Activated CD4-positive, alpha-beta T cell treated with anti-CD3 and anti-CD28 coated beads for 36 hours (primary cell): ENCODE measurements around the gene HDAC11. TPM values are rescaled to one million over a fixed set of nuclear protein-coding genes. Genes with fewer than 3 reads are reported as not detected.
"Not testable (repeated sequence)": the region's sequence is repeated elsewhere in the genome, so short reads cannot be mapped to it uniquely, and the experiment has no call there.

Experiments
- ATAC-seq: fragments of 200-7000 bp; cut with Tn5 transposase; one replicate; pipeline ENCODE4 v1.10.0; 2021; ENCODE audit warnings: mild to moderate bottlenecking, moderate library complexity
- CTCF ChIA-PET: fragments of 350-600 bp; sonication (Branson Sonifier 250); formaldehyde crosslinking; loops from one replicate; lab custom pipeline; 2021; ENCODE audit warnings: antibody characterized with exemption; lab: Charles Lee
- POLR2A ChIA-PET: fragments of 350-600 bp; sonication (Branson Sonifier 250); formaldehyde crosslinking; loops from one replicate; lab custom pipeline; 2021; ENCODE audit warnings: antibody characterized with exemption, inconsistent platforms; lab: Charles Lee
- DNase-seq: peaks from one replicate; pipeline ENCODE4 v3.0.0-alpha.2; 2020
- H3K27ac Mint-ChIP-seq: one replicate; pipeline ENCODE4 v1.8.0; 2021; ENCODE audit warnings: mixed read lengths
- H3K27me3 Mint-ChIP-seq: one replicate; pipeline ENCODE4 v1.8.0; 2021; ENCODE audit warnings: mixed read lengths
- H3K36me3 Mint-ChIP-seq: one replicate; pipeline ENCODE4 v1.8.0; 2021; ENCODE audit warnings: low read depth, mixed read lengths
- H3K4me1 Mint-ChIP-seq: one replicate; pipeline ENCODE4 v1.8.0; 2021; ENCODE audit warnings: mixed read lengths
- H3K4me3 Mint-ChIP-seq: one replicate; pipeline ENCODE4 v1.8.0; 2021; ENCODE audit warnings: mild to moderate bottlenecking, moderate library complexity, mixed read lengths
- H3K9me3 Mint-ChIP-seq: one replicate; pipeline ENCODE4 v1.8.0; 2021; ENCODE audit warnings: low read depth, mixed read lengths
- intact Hi-C, 2 experiments: fragments of 100-400 bp; cut with DNase I in 1 of 2; cut with micrococcal nuclease in 1 of 2; formaldehyde crosslinking; loops; one replicate each; pipeline versions ENCODE4 v1.14.2 to v1.15.1; 2022 to 2024; cut with DNase I, micrococcal nuclease
- total RNA-seq, 2 experiments: library from RNA; stranded (reverse); gene quantifications; one replicate each; pipeline ENCODE4 v1.2.3, GENCODE V29; 2021

HDAC11 gene
- total RNA-seq, 2 experiments from 2014 or later = 3.4 to 4.1 TPM

DNA sequence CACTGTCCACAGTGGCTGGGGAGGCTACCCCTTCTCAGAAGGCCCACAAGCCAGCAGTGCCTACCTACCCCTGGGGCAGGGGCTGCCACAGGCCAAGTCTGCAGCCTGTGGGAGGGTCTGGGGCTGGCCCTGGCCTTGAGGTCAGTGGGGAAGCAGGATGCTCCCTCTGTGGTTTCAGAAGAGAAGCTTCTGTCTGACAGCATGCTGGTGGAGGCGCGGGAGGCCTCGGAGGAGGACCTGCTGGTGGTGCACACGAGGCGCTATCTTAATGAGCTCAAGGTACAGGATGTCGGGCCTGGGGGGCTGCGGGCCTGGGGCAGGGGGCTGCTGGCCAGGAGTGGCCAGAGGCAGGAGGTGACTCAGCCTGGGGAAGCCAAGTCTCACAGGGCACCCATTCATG lies 3.2 kb downstream of the HDAC11 start:
- ChIA-PET CTCF (interaction anchor here (0.6 to 1.0 kb wide), 2 partner anchors 137 to 165 kb away, joined by 4 read pairs; no protein-coding TSS in a partner anchor), POLR2A (interaction anchor here (0.6 kb wide), 1 partner anchor 410 kb away, joined by 8 read pairs; no protein-coding TSS in a partner anchor)
- H3K27ac Mint-ChIP-seq = no peak overlapping the region
- H3K36me3 Mint-ChIP-seq = no peaks in the 10 kb centered on the region
- ATAC-seq (no peak), DNase-seq (no peak)
- intact Hi-C loops = loop anchor here in 1 of 2 experiments (5.0 to 10.0 kb wide), 3 partner anchors 394 to 922 kb away; partner anchors contain the start of genes SLC6A6 and TMEM43
- no peaks in the 10 kb centered on the region for H3K27me3 Mint-ChIP-seq
- H3K4me1 Mint-ChIP-seq = peaks cover 26% of the 10 kb centered on the region
- H3K9me3 Mint-ChIP-seq = no peaks in the 10 kb centered on the region
- H3K4me3 Mint-ChIP-seq = no peak overlapping the region

GRCh38 chr3:13483988-13484695 lies 4.0 kb downstream of the HDAC11 start:
- H3K9me3 Mint-ChIP-seq = no peaks in the 10 kb centered on the region
- intact Hi-C loops = loop anchor here in 1 of 2 experiments (5.0 to 10.0 kb wide), 3 partner anchors 393 to 921 kb away; partner anchors contain the start of genes SLC6A6 and TMEM43
- ATAC-seq (no peak), DNase-seq (no peak)
- H3K4me3 Mint-ChIP-seq = no peak overlapping the region
- CTCF ChIA-PET = interaction anchor here (0.6 to 1.4 kb wide), 2 partner anchors 175 to 407 kb away, joined by 4 read pairs; no protein-coding TSS in a partner anchor
- H3K27me3 Mint-ChIP-seq = no peaks in the 10 kb centered on the region
- POLR2A ChIA-PET = interaction anchor here (0.6 kb wide), 1 partner anchor 409 kb away, joined by 8 read pairs; no protein-coding TSS in a partner anchor
- H3K4me1 Mint-ChIP-seq = peaks cover 24% of the 10 kb centered on the region
- H3K36me3 Mint-ChIP-seq = peaks cover 2% of the 10 kb centered on the region
- H3K27ac Mint-ChIP-seq = no peak overlapping the region

DNA sequence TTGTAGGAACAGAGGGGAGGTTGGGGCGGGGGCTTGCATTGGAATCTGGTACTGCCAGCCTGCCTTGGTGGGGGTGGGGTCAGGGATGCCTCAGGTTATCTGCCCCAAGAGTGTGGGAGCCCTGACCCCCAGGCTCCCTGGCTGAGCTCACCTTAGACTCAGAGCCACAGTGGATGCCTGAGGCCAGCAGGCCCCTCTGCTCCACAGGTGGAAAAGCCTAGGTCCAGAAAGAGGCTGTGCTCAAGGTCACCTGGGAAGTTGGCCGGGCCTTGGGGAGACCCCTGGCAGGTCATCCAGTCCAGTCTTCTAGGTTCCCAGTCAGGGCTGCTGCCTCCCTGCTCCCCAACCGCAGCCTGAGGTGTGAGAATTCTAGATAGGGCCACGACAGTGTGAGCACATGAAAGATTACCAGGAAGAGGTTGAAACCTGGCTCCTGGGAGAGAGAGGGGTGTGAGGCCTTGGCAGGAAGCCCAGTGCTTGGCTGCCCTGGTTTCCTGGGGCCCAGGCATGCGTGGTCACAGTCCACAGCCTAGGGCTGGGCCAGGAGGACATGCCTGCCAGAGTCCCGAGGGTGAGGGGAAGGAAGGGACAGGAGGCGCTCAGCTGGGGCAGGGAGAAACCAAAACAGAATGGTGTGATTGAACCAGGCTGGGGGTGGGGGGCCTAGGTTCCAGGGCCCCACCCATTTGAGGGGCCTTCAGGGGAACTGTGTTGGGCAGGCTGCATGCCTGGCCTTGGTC lies 4.9 kb downstream of the HDAC11 start:
- ChIA-PET POLR2A (no interaction called here), CTCF (interaction anchor here (0.5 to 1.8 kb wide), 3 partner anchors 11 to 492 kb away, joined by 3 to 5 read pairs (median 4); no protein-coding TSS in a partner anchor)
- H3K27ac Mint-ChIP-seq = no peak overlapping the region
- H3K4me1 Mint-ChIP-seq = peaks cover 24% of the 10 kb centered on the region
- H3K36me3 Mint-ChIP-seq = peaks cover 6% of the 10 kb centered on the region
- H3K27me3 Mint-ChIP-seq = no peaks in the 10 kb centered on the region
- H3K9me3 Mint-ChIP-seq = no peaks in the 10 kb centered on the region
- intact Hi-C loops = loop anchor here in 1 of 2 experiments (5.0 to 10.0 kb wide), 3 partner anchors 392 to 920 kb away; partner anchors contain the start of genes SLC6A6 and TMEM43
- H3K4me3 Mint-ChIP-seq = no peak overlapping the region
- DNase-seq (peak; percentile 24), ATAC-seq (no peak)

DNA sequence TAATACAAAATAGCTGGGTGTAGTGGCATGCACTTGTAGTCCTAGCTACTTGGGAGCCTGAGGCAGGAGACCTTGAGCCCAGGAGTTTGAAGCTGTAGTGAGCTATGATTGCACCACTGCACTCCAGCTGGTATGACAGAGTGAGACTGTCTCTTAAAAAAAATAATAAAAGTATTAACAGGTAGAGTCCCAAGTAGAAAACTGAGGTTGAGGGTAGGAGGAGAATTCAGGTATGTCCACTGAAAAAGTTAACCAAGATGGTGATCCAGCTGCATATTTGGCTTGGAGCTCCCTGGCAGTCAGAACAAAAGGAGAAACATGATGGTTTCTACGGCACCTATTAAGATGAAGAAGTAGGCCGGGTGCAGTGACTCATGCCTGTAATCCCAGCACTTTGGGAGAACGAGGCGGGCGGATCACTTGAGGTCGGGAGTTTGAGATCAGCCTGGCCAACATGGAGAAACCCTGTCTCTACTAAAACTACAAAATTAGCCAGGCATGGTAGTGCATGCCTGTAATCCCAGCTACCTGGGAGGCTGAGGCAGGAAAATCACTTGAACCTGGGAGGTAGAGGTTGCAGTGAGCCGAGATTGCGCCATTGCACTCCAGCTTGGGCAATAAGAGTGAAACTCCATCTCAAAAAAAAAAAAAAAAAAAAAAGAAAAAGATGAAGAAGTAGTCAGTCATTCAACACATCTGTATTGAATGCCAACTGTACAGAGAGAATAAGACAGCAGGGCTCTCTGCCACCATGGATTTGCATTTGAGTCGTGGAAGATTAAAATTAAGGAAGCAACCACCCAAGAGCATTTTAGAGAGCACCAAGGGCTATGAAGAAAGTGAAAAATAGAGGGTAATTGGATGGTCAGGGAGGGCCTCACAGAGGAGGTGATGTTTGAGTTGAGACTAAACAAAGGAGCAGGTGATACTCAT lies 5.8 kb downstream of the HDAC11 start:
- H3K4me1 Mint-ChIP-seq = peaks cover 20% of the 10 kb centered on the region
- H3K27me3 Mint-ChIP-seq, ATAC-seq, H3K27ac Mint-ChIP-seq, H3K4me3 Mint-ChIP-seq, H3K9me3 Mint-ChIP-seq, POLR2A ChIA-PET, H3K36me3 Mint-ChIP-seq, DNase-seq: not testable (repeated sequence)
- CTCF ChIA-PET = interaction anchor here (1.8 to 2.0 kb wide), 2 partner anchors 10 to 162 kb away, joined by 5 to 7 read pairs; no protein-coding TSS in a partner anchor
- intact Hi-C loops = loop anchor here in 1 of 2 experiments (10.0 kb wide), 1 partner anchor 919 kb away; the partner anchor contains the start of gene SLC6A6

DNA sequence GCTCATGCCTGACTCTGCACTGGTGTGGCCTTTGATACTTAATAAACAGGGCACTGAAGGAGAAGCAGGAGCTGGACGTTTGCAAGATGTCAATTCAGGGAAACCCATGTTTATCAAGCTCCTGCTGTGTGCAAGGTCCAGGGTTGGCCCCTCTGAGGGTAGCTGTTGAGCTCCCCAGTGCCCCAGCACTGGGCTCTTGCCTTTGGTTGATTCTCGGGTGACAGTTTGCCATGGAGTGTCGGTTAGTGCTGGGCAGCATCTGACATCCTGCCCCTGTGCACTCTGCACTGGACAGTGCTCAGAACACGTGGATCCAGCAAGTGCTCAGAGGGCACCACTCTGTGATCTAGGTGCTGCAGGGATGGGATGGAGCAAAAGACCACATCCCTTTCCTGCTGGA lies 7.3 kb downstream of the HDAC11 start:
- H3K9me3 Mint-ChIP-seq = no peaks in the 10 kb centered on the region
- DNase-seq = no peak
- ChIA-PET POLR2A (no interaction called here), CTCF (interaction anchor here (0.9 to 2.0 kb wide), 3 partner anchors 35 to 169 kb away, joined by 3 to 7 read pairs (median 3); no protein-coding TSS in a partner anchor)
- no peak overlapping the region for H3K27ac Mint-ChIP-seq
- H3K36me3 Mint-ChIP-seq = peaks cover 6% of the 10 kb centered on the region
- H3K4me3 Mint-ChIP-seq = no peak overlapping the region
- intact Hi-C loops = loop anchor here in 1 of 2 experiments (10.0 kb wide), 1 partner anchor 917 kb away; the partner anchor contains the start of gene SLC6A6
- no peak for ATAC-seq
- H3K4me1 Mint-ChIP-seq = peaks cover 10% of the 10 kb centered on the region
- H3K27me3 Mint-ChIP-seq = no peaks in the 10 kb centered on the region

DNA sequence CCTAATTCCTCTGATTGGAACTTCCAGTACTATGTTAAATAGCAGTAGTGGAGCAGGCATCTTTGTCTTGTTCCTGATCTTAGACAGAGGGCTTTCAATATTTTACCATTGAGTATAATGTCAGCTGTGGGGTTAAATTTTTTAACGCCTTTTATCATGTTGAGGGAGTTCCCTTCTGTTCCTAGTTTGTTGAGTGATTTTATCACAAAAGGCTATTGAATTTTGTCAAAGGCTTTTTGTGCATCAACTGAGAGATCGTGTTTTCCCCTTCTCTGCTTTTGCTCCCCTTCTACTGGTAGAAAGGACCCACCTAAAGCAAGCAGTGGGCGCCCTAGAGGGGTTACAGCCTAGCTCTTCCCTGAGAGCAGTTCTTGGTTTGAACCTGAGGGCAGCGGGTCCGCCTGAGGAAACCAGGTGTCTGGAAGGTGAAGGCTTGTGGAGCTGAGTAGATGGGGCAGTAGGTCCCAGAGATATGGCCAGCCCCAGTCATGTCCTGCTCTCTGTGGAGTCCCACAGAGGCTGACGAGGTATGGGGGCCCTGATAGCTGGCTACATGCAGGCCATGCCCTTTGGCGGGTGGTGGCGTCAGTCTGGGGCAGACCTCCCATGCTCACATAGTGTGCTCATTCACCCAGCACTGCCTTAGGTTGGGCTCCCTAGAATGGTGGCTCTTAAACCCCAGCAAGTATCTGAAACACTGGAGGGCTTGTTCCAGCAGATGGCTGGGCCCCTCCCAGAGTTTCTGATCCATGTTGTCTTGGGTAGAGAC lies 11.3 kb downstream of the HDAC11 start:
- POLR2A ChIA-PET = no interaction called here
- CTCF ChIA-PET = interaction anchor here (0.6 to 1.7 kb wide), 6 partner anchors 39 to 318 kb away, joined by 3 to 6 read pairs (median 3); no protein-coding TSS in a partner anchor
- Mint-ChIP-seq H3K27ac (no peak overlapping the region), H3K9me3 (no peaks in the 10 kb centered on the region), H3K4me3 (no peak overlapping the region), H3K36me3 (peaks cover 6% of the 10 kb centered on the region), H3K4me1 (no peaks in the 10 kb centered on the region), H3K27me3 (no peaks in the 10 kb centered on the region)
- DNase-seq = no peak
- intact Hi-C loops = no loop called here
- no peak for ATAC-seq

DNA sequence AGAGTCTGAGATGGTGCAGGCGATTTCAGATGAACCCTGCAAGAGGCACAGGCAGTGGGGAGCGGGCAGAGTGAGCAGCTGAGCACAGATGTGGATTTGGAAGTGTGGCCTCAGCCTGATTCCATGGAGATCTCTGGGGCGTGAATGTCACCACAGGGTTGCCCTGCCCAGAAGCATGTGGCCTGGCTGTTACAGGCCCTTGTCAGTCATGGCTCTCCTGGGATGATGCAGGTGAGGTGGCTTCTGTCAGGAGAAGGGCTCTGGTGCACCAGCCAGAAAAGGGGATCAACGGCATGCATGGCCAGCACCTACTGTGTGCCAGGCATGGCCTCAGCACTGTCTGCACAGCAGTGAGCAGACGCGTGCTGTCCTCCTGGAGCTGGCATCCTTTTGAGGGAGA lies 11.9 kb downstream of the HDAC11 start:
- Mint-ChIP-seq H3K27ac (no peak overlapping the region), H3K27me3 (no peaks in the 10 kb centered on the region), H3K4me3 (no peak overlapping the region), H3K9me3 (no peaks in the 10 kb centered on the region), H3K36me3 (peaks cover 6% of the 10 kb centered on the region), H3K4me1 (no peaks in the 10 kb centered on the region)
- ATAC-seq (no peak), DNase-seq (no peak)
- CTCF ChIA-PET = interaction anchor here (1.7 kb wide), 1 partner anchor 157 kb away, joined by 5 read pairs; no protein-coding TSS in a partner anchor
- POLR2A ChIA-PET = no interaction called here
- intact Hi-C loops = no loop called here

GRCh38 chr3:13492976-13493866 lies 13.1 kb downstream of the HDAC11 start:
- Mint-ChIP-seq H3K27ac (no peak overlapping the region), H3K4me1 (no peaks in the 10 kb centered on the region), H3K27me3 (no peaks in the 10 kb centered on the region), H3K4me3 (no peak overlapping the region), H3K9me3 (no peaks in the 10 kb centered on the region), H3K36me3 (peaks cover 6% of the 10 kb centered on the region)
- DNase-seq (no peak), ATAC-seq (no peak)
- POLR2A ChIA-PET = no interaction called here
- intact Hi-C loops = no loop called here
- CTCF ChIA-PET = interaction anchor here (0.7 to 1.7 kb wide), 2 partner anchors 18 to 156 kb away, joined by 3 to 5 read pairs; no protein-coding TSS in a partner anchor

DNA sequence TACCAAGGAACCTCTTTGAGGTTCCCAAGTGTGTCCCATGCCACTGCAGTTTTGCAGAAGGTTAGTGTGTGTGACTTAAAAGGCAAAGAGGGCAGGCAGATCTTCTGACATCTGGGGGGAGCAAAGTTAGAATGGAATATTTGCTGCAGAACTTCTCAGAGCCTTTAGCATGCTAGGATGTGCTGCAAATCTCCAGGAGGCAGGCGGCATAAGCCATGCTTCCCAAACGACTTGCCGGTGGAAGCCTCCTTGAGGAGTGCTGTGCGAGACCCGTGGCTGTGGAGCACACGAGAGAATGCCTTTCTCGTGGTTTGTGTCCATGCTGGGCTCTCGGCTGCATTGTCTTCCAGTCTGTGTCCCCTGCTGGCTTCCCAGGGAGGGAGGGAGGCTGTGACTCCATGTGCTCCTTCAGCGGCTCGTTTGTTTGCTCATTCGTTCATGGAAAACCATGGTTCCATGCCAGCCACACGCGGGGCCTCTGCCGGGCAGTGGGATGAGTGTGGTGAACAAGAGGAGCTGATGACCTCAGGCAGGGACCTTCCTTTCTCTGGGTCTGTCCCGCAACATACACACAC lies 13.8 kb downstream of the HDAC11 start:
- no peaks in the 10 kb centered on the region for H3K4me1 Mint-ChIP-seq
- H3K36me3 Mint-ChIP-seq = peaks cover 6% of the 10 kb centered on the region
- intact Hi-C loops = no loop called here
- DNase-seq (no peak), ATAC-seq (no peak)
- CTCF ChIA-PET = interaction anchor here (0.6 to 7.3 kb wide), 2 partner anchors 157 to 377 kb away, joined by 3 to 246 read pairs; no protein-coding TSS in a partner anchor
- no peak overlapping the region for H3K4me3 Mint-ChIP-seq
- H3K27ac Mint-ChIP-seq = no peak overlapping the region
- POLR2A ChIA-PET = no interaction called here
- H3K27me3 Mint-ChIP-seq = no peaks in the 10 kb centered on the region
- no peaks in the 10 kb centered on the region for H3K9me3 Mint-ChIP-seq
